HUES64 (cell line): ENCODE data around the gene TSC2.
"Not testable (repeated sequence)": the region's sequence is repeated elsewhere in the genome, so short reads cannot be mapped to it uniquely, and the experiment has no call there.

Source experiments
- H3K27ac ChIP-seq: 2 replicates; pipeline ENCODE4 v1.7.0; 2013; ENCODE audit warnings: low read depth, low read length, inconsistent platforms
- H3K27me3 ChIP-seq: 2 replicates; pipeline ENCODE4 v1.6.1; 2013; ENCODE audit warnings: mild to moderate bottlenecking, low read length; ENCODE audit not compliant: insufficient read depth
- H3K36me3 ChIP-seq: 2 replicates; pipeline ENCODE4 v1.6.1; 2013; ENCODE audit warnings: mild to moderate bottlenecking, low read length; ENCODE audit not compliant: insufficient read depth
- H3K4me1 ChIP-seq: 2 replicates; pipeline ENCODE4 v1.6.1; 2013; ENCODE audit warnings: mild to moderate bottlenecking, low read length, moderate library complexity; ENCODE audit not compliant: insufficient read depth
- H3K4me3 ChIP-seq: 2 replicates; pipeline ENCODE4 v1.5.1; 2013; ENCODE audit warnings: mild to moderate bottlenecking, low read length, moderate library complexity
- H3K9ac ChIP-seq: 2 replicates; pipeline ENCODE4 v1.6.1; 2013; ENCODE audit warnings: mild to moderate bottlenecking, low read depth, low read length
- H3K9me3 ChIP-seq: 2 replicates; pipeline ENCODE4 v1.6.1; 2013; ENCODE audit warnings: low read depth, low read length; ENCODE audit not compliant: insufficient read depth
- WGBS: fragments of 150-250, 120-280 bp; methylation state at CpG from one replicate; pipeline ENCODE4 v1.1.7; 2013; ENCODE audit warnings: missing lambda C conversion rate; 5-methylcytosine and 5-hydroxymethylcytosine counted together

The TSC2 gene

GRCh38 chr16:2102471-2102870, 54.7 kb downstream of the TSC2 start:
- Histone ChIP-seq H3K4me3 (no peak overlapping the region), H3K4me1 (no peaks in the 10 kb centered on the region), H3K9me3 (no peaks in the 10 kb centered on the region), H3K9ac (no peak overlapping the region), H3K27ac (no peak overlapping the region), H3K27me3 (no peaks in the 10 kb centered on the region), H3K36me3 (peaks cover 4% of the 10 kb centered on the region)
- 95% methylated on average over 19 of the region's 19 CpGs for WGBS

DNA sequence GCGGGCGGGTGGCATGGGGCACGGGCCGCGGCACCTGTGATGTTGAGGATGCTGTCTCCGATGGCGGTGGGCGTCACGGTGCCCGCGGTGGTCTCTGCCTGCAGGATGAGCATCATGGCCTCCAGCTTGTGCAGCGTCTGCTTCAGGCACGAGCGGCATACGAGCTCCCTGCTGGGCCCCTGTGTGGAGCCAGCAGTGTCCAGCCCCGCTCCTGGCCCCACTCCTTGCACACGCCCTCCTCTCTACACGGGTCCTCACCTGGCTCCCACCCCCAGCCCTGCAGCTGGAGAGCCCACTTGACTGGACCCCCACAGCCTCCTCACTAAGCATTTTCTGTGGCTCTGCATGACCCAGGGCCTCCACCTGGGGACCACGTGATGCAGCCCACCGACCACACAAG, 56.7 kb downstream of the TSC2 start:
- 94% methylated on average over 15 of the region's 20 CpGs for WGBS
- not testable (repeated sequence) for H3K36me3 ChIP-seq, H3K4me3 ChIP-seq, H3K27me3 ChIP-seq, H3K4me1 ChIP-seq, H3K9me3 ChIP-seq, H3K27ac ChIP-seq, H3K9ac ChIP-seq

DNA sequence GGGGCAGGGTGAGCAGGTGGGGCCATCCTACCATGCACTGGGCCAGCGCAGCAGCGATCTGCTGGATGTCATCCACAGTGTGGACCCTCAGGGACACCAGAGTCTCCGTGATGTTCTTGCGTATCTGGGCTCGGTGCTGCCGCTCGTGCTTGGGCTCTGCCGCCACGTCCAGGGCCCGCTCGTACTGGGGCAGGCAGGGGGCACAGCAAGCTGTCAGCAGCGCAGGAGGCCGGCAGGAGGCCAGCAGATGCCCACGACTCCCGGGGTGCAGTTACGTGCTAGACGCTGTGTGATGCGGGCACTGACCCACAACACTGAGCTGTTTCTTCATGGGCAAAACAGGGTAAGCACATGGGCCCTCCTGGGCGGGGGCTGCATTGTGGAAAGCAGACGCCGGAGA, 57.5 kb downstream of the TSC2 start:
- not testable (repeated sequence) for H3K4me1 ChIP-seq, H3K9ac ChIP-seq, H3K27ac ChIP-seq, H3K4me3 ChIP-seq, H3K9me3 ChIP-seq, H3K27me3 ChIP-seq, H3K36me3 ChIP-seq
- 93% methylated on average over 21 of the region's 21 CpGs for whole genome bisulfite sequencing

DNA sequence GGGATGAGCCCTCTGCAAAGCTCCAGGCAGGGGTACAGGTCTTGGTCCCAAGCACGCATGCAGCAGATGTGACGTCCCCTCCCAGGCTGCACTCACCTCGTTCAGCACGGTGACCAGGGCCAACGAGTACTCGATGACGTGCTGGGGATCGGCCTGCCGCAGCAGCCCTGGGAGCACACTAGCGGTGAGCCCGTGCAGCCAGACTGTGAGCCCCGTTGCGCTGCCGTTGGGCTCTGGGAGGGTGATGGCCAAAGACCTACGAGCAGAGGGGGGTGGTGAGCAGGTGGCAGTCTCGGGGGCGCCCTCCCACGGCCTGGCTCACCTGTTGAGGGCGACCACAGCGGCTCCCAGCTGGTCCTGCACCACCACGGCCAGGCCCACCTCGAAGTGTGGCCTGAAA, 58.0 kb downstream of the TSC2 start:
- H3K36me3 ChIP-seq, H3K27ac ChIP-seq, H3K9ac ChIP-seq, H3K4me3 ChIP-seq, H3K27me3 ChIP-seq, H3K9me3 ChIP-seq, H3K4me1 ChIP-seq: not testable (repeated sequence)
- 92% methylated on average over 17 of the region's 22 CpGs for WGBS

DNA sequence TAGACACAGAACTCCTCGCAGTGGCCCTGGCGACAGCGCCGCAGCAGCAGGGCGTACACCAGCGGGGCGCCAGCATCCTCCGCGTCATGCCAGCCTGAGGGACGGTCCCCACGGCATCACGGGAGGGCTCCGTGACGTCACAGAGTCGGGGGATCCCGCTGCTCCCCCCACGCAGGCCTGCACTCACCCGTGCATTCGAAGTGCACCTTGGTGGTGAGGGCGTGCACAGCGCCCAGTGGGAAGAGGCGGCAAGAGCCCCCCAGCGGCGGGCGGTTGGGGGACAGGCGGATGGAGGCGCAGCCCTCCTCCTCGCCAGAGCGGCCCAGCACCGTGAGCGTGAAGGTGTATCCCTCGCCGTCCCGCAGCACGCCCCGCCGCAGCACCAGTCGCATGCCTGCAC, 58.4 kb downstream of the TSC2 start:
- not testable (repeated sequence) for H3K9ac ChIP-seq, H3K4me3 ChIP-seq, H3K27me3 ChIP-seq, H3K36me3 ChIP-seq, H3K9me3 ChIP-seq, H3K4me1 ChIP-seq, H3K27ac ChIP-seq
- 95% methylated on average over 38 of the region's 38 CpGs for WGBS

- 94% methylated on average over 17 of the region's 17 CpGs for WGBS
- H3K27me3 ChIP-seq, H3K4me3 ChIP-seq, H3K27ac ChIP-seq, H3K9ac ChIP-seq, H3K36me3 ChIP-seq, H3K4me1 ChIP-seq, H3K9me3 ChIP-seq: not testable (repeated sequence)
These were observed 59.5 kb downstream of the TSC2 start for GRCh38 chr16:2107121-2107790.

- H3K4me1 ChIP-seq, H3K27ac ChIP-seq, H3K27me3 ChIP-seq, H3K9me3 ChIP-seq, H3K36me3 ChIP-seq, H3K4me3 ChIP-seq, H3K9ac ChIP-seq: not testable (repeated sequence)
- 96% methylated on average over 21 of the region's 23 CpGs for WGBS
These were observed 60.0 kb downstream of the TSC2 start for GRCh38 chr16:2107791-2108125.

DNA sequence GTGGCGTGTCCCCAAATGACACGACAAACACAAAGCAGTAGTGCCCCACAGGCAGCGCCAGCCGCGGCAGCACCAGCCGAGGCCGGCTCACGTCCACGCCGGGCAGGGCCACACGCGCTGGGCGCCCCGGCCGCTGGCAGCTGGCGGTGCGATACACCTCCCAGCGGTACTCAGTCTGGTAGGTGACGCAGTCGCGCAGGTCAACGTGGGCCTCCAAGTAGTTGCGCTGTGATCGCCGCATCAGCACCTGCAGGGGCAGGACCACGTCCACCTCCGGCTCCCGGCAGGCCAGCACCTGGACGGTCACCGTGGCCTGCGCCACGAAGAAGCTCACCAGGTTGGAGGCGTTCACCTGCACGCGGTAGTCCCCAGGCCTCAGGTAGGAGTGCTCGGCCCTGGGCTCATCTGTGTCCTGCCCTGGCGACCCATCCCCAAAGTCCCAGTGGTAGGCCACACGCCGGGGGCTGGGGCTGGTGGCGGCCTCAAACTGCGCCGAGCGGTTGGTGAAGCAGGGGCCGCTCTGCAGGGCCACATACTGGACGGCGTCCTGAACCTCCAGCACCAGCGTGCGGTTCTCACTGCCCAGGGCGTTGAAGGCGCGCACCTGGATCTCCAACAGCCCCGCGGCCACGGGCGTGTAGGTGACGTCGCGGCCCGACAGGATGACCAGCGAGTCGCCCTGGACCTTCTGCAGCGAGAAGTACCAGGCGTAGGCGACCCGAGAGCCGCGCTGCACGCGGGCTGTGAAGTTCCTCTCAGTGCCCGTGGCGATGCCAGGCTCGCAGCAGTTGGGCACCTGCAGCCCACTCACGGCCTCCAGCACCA, 60.9 kb downstream of the TSC2 start:
- not testable (repeated sequence) for H3K36me3 ChIP-seq, H3K4me3 ChIP-seq, H3K4me1 ChIP-seq, H3K27me3 ChIP-seq, H3K9me3 ChIP-seq, H3K9ac ChIP-seq, H3K27ac ChIP-seq
- 97% methylated on average over 73 of the region's 73 CpGs for WGBS

GRCh38 chr16:2109271-2109580, 61.4 kb downstream of the TSC2 start:
- H3K27me3 ChIP-seq, H3K9ac ChIP-seq, H3K27ac ChIP-seq, H3K36me3 ChIP-seq, H3K4me3 ChIP-seq, H3K4me1 ChIP-seq, H3K9me3 ChIP-seq: not testable (repeated sequence)
- WGBS = 95% methylated on average over 25 of the region's 25 CpGs

GRCh38 chr16:2109872-2110271, 62.1 kb downstream of the TSC2 start:
- H3K36me3 ChIP-seq, H3K9ac ChIP-seq, H3K4me3 ChIP-seq, H3K27me3 ChIP-seq, H3K27ac ChIP-seq, H3K4me1 ChIP-seq, H3K9me3 ChIP-seq: not testable (repeated sequence)
- 98% methylated on average over 21 of the region's 23 CpGs for WGBS

- not testable (repeated sequence) for H3K4me1 ChIP-seq, H3K27ac ChIP-seq, H3K9ac ChIP-seq, H3K27me3 ChIP-seq, H3K4me3 ChIP-seq, H3K9me3 ChIP-seq, H3K36me3 ChIP-seq
- 96% methylated on average over 43 of the region's 43 CpGs for WGBS
These were observed 62.7 kb downstream of the TSC2 start for GRCh38 chr16:2110332-2111008.

GRCh38 chr16:2111009-2111353, 63.2 kb downstream of the TSC2 start:
- H3K27ac ChIP-seq = not testable (repeated sequence)

More at GRCh38 chr16:2111009-2111353, 63.2 kb downstream of the TSC2 start:
- H3K36me3 ChIP-seq, H3K9me3 ChIP-seq, H3K4me1 ChIP-seq, H3K4me3 ChIP-seq, H3K27me3 ChIP-seq, H3K9ac ChIP-seq: not testable (repeated sequence)
- 97% methylated on average over 36 of the region's 36 CpGs for WGBS
